Activated T-cell treated with anti-CD3 and anti-CD28 coated beads, Interleukin-2, amount 50 U/mL, for 48 hours (primary cell): ENCODE measurements around the gene MAP3K13.
"Not testable (repeated sequence)": the region's sequence is repeated elsewhere in the genome, so short reads cannot be mapped to it uniquely, and the experiment has no call there.

ENCODE experiments used
- DNase-seq, 2 experiments: peaks; one replicate each; pipeline ENCODE4 v3.0.0-alpha.2; 2020

Gene MAP3K13

GRCh38 chr3:185400866-185401265 lies 37.9 kb downstream of the MAP3K13 start:
- DNase-seq = no peak

- DNase-seq = no peak
Observed at GRCh38 chr3:185401319-185401955, 38.5 kb downstream of the MAP3K13 start.

GRCh38 chr3:185402561-185402960 lies 39.6 kb downstream of the MAP3K13 start:
- DNase-seq = no peak

GRCh38 chr3:185403002-185403401 lies 40.1 kb downstream of the MAP3K13 start:
- DNase-seq = no peak

- no peak for DNase-seq
Observed at GRCh38 chr3:185405243-185405642, 42.3 kb downstream of the MAP3K13 start.

GRCh38 chr3:185405664-185406063 lies 42.7 kb downstream of the MAP3K13 start:
- DNase-seq = no peak

- DNase-seq = no peak
Observed at GRCh38 chr3:185406121-185406620, 43.2 kb downstream of the MAP3K13 start.

- DNase-seq = no peak
Observed at GRCh38 chr3:185409957-185410356, 47.0 kb downstream of the MAP3K13 start.

- DNase-seq = no peak
Observed at GRCh38 chr3:185411133-185411532, 48.2 kb downstream of the MAP3K13 start.

- DNase-seq = no peak
Observed at GRCh38 chr3:185416513-185416912, 53.6 kb downstream of the MAP3K13 start.

- DNase-seq = not testable (repeated sequence)
Observed at GRCh38 chr3:185418561-185418977, 55.6 kb downstream of the MAP3K13 start.

- DNase-seq = no peak
Observed at GRCh38 chr3:185420762-185421161, 57.8 kb downstream of the MAP3K13 start.

GRCh38 chr3:185421577-185422232 lies 58.8 kb downstream of the MAP3K13 start:
- DNase-seq = no peak

GRCh38 chr3:185422677-185423076 lies 59.7 kb downstream of the MAP3K13 start:
- DNase-seq = no peak

GRCh38 chr3:185423178-185423577 lies 60.2 kb downstream of the MAP3K13 start:
- DNase-seq = no peak

GRCh38 chr3:185424435-185424834 lies 61.5 kb downstream of the MAP3K13 start:
- DNase-seq = no peak

- no peak for DNase-seq
Observed at GRCh38 chr3:185430375-185430774, 67.4 kb downstream of the MAP3K13 start.

- DNase-seq = no peak
Observed at GRCh38 chr3:185439745-185440466, 77.0 kb downstream of the MAP3K13 start.

GRCh38 chr3:185442031-185442430 lies 79.1 kb downstream of the MAP3K13 start:
- no peak for DNase-seq

- DNase-seq = no peak
Observed at GRCh38 chr3:185444329-185444728, 81.4 kb downstream of the MAP3K13 start.

- no peak for DNase-seq
Observed at GRCh38 chr3:185448107-185448506, 85.2 kb downstream of the MAP3K13 start.

- DNase-seq = not testable (repeated sequence)
Observed at GRCh38 chr3:185451432-185451831, 88.5 kb downstream of the MAP3K13 start.

GRCh38 chr3:185457376-185457775 lies 94.4 kb downstream of the MAP3K13 start:
- no peak for DNase-seq

- DNase-seq = no peak
Observed at GRCh38 chr3:185460309-185460708, 97.4 kb downstream of the MAP3K13 start.
